ENCODE results near the gene FSD1.
A peak's percentile ranks its signal among the peaks of the same experiment; 100 is the strongest.
"Not testable (repeated sequence)": the region's sequence is repeated elsewhere in the genome, so short reads cannot be mapped to it uniquely, and the experiment has no call there.

The FSD1 gene

DNA sequence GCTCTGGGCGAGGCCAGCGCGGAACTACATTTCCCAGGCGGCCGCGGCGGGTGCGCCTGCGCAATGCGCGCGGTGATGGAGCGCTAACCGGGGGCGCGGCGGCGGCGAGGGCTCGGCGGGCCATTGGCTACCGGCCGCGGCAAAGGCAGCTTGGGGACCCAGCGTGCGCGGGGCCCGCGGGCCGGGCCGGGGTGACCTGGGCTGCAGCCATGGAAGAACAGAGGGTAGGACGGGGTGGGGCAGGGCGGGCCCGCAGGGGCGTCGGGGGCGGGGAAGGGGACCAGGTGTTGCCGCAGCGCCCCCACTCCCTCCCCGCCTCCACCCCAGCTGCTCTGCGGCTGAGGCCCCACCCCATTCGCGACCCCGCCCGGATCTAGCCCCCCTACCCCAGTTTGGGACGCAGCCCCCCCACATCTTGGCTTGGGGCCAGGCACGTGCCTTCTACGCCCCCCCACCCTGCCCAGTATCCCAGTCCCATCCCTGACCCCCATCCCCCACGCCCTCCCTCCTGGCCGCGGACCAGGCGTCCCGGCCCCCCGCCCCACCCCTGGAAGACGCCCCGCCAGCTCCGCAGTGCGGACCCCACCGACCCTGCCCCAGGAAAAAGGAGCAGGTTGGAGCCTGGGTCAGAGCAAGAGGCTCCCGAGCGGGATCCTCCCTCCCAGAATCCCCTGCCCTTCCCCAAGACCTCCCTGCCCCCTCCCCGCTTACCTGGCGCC lies at the start of gene FSD1:
Gene FSD1, plus strand, starts transcription at position 61 of the 719 bp plus-strand sequence. Its CDS starts 149 bp downstream, at position 210.
- peak within 1 kb of the TSS in 6 of 7 experiments; percentile 8 to 37 (median 21) for H3K4me3 ChIP-seq
- no peak within 1 kb of the TSS for H3K27ac ChIP-seq

DNA sequence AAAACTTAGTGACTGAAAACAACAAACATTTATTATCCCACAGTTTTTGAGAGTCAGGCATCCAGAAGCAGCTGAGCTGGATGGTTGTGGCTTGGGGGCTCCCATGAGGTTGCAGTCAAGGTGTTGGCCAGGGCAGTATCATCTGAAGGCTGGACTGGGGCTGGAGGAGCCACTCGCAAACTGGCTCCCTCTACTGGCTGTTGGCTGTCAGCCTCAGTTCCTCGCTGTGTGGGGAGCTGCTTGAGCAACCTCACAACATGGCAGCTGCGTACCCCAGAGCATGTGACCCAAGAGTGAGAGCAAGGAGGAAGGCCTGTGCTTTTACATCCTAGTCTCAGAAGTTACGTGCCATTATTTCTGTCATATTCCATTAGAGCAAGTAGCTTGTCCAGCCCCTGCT lies 47.8 kb upstream of the FSD1 start:
- H3K4me3 ChIP-seq, result no peak overlapping the region
- no peak overlapping the region for H3K27ac ChIP-seq

DNA sequence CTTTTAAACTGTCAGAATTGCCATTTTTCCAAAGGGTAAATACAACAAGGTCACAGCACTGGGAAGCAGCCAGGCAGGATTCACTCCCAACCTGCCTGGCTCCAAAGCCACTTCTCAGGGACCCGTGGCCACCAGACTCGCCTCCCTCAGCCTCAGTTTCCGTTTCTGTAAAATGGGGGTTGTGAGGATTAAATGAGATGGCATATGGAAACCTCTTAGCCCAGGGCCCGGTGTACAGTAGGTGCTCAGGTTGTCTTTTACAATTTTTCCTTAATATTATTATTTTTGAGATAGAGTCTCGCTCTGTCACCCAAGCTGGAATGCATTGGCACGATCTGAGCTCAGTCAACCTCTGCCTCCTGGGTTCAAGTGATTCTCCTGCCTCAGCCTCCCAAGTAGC lies 47.4 kb upstream of the FSD1 start:
- Histone ChIP-seq H3K4me3 (no peak overlapping the region), H3K27ac (no peak overlapping the region)

DNA sequence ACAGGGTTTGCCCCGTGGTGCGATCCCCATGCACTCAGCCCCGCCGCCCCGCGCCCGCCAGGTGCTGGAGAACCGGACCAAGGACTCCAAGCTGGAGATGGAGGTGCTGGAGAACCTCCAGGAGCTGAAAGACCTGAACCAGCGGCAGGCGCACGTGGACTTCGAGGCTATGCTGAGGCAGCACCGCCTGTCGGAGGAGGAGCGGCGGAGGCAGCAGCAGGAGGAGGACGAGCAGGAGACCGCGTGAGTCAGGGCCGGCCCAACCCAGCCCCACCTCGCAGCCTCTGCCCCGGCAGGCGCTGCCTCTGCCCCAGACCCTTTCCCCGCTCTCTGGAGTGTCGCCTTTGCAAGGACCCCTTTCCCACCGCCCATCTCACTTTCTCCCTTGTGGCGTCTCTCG lies 46.2 kb upstream of the FSD1 start:
- Histone ChIP-seq H3K27ac (no peak overlapping the region), H3K4me3 (no peak overlapping the region)

DNA sequence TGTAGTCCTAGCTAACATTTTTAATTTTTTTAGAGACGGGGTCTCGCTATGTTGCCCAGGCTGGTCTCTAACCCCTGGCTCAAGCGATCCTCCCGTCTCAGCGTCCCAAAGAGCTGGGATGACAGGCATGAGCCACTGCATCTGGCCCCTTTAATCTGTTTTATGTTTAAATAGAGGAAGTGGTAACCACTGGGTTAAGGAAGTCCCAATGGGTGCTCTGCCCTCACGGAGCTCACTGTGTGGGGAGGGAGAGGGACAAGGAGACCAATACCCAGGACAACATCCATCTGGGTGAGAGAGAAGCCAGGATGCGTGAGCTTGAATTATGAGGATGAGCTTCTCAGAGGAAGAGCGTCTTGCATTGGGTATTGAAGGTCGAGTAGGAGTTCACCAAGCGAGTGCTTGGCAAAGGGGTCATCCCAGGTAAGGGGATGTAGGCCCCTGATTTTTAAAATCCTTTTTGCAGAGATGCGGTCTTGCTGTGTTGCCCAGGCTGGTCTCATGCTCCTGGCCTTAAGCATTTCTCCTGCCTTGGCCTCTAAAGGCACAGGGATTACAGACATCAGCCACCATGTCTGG lies 43.7 kb upstream of the FSD1 start:
- Histone ChIP-seq H3K4me3 (no peak overlapping the region), H3K27ac (no peak overlapping the region)

DNA sequence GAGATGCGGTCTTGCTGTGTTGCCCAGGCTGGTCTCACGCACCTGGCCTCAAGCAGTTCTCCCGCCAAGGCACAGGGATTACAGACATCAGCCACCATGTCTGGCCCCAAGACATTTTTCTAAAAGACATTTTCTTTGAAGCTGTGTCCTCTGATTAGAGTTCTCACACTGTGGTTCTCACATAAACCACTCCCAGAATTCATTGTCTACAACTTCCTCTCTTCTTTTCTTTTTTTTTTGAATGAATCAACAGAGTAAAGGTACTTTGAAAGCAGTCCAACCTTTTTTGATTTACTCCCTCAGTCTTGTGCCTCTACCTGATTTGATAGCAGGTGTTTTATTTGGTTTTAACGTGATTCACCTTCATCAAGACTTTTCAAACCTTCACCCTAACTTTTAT lies 39.6 kb upstream of the FSD1 start:
- no peak overlapping the region for H3K27ac ChIP-seq
- no peak overlapping the region for H3K4me3 ChIP-seq

DNA sequence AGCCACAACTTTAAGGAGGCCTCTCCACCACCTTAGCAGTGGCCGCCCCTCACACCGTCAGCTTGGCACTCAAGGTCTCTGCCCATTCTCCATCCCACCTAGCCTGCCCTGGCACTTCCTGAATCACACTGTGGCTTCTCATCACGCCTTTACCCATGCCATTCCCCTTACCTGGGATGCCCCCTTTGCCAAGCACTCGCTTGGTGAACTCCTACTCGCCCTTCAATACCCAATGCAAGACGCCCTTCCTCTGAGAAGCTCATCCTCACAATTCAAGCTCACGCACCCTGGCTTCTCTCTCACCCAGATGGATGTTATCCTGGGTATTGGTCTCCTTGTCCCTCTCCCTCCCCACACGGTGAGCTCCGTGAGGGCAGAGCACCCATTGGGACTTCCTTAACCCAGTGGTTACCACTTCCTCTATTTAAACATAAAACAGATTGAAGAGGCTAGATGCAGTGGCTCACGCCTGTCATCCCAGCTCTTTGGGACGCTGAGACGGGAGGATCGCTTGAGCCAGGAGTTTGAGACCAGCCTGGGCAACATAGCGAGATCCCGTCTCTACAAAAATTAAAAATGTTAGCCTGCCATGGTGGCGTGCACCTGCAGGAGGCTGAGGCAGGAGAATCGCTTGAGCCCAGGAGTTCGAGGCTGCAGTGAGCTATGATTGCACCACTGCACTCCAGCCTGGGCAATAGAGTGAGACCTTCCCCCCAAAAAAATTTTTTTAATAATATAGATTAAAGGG lies 38.0 kb upstream of the FSD1 start:
- Histone ChIP-seq H3K27ac (no peak overlapping the region), H3K4me3 (no peak overlapping the region)

DNA sequence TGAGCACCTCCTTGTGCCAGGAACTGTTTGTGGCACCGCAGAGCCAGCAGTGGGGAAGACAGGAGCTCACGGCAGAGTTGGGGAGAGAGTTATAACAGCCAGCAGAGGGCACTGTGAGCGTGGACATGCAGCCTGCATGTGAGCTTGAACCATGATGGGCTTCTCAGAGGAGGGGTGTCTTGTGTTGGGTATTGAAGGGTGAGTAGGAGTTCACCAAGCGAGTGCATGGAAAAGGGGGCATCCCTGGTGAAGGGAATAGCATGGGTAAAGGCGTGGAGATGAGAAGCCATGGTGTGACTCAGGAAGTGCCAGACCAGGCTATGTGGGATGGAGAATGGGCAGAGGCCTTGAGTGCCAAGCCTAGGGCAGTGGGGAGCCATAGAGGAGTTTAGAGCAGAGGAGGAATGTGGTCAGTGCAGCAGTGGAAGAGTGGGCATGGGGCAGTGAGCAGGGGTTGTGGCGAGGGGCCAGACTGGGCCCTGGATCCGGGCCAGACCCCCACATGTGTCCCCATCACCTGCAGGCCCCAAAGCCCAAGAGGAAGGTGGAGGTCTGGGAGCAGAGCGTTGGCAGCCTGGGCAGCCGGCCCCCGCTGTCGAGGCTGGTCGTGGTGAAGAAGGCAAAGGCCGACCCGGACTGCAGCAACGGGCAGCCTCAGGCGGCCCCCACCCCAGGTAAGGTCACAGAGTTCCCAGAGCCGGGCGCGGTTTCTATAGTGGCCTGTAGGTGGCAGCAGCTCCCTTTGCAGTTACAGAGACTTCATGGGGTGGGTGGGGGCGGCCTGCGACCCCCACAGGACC lies 37.1 kb upstream of the FSD1 start:
- Histone ChIP-seq H3K27ac (no peak overlapping the region), H3K4me3 (no peak overlapping the region)

DNA sequence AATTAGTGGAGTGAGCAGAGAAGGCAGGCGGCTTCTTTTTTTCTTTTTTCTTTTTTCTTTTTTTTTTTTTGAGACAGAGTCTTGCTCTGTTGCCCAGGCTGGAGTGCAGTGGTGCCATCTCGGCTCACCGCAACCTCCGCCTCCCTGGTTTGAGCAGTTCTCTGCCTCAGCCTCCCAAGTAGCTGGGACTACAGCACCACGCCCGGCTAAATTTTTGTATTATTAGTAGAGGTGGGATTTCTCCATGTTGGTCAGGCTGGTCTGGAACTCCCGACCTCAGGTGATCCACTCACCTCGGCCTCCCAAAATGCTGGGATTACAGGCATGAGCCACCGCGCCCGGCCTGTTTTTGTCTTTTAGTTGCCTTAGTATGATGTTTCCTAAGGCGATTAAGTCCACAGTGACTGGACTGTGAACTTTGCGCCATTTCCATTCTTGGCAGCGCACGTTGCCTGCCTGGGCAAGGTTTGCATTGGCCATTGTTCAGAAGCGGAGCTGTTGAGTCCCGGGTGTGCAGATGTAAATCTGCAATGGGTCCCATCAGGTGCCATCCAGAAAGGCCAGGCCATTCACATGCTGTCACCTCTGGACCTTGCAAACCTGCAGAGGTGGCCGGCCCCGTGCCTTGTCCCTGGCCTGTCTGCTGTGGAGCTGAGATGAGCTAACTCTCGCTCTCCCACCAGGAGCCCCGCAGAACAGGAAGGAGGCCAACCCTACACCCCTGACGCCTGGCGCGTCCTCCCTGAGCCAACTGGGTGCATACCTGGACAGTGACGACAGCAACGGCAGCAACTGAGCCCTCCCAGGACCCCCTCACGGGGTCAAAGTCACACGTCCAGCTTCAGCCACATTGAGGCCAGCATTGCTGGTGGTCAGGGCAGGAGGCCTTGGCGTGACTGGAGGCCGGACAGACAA lies 36.2 kb upstream of the FSD1 start:
- no peak overlapping the region for H3K27ac ChIP-seq

DNA sequence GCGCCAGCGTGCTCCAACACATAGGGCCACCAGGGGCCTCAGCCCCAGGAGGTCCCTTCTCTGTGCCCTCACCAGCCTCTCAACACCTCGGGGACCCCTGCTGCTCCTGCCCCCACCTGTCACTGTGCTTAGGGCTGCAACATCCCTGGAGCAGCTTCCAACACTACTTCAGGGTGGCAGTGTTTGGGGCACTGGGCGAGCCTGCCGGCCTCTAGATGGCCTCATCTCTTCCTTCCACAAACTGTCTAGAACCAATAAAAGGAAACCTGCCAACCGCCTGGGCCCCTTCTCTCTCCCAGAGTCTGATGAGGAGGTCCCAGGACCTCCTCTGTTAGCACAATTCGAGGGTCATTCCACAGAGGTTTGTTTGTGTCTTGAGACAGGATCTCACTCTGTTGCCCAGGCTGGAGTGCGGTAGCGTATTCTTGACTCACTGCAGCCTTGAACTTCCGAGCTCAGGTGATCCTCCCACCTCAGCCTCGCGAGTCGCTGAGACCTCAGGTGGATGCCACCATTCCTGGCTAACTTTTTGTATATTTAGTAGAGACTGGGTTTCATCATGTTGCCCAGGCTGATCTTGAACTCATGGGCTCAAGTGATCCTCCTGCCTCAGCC lies 35.5 kb upstream of the FSD1 start:
- no peak overlapping the region for H3K27ac ChIP-seq
- no peak overlapping the region for H3K4me3 ChIP-seq

More for the DNA sequence above, 36.2 kb upstream of the FSD1 start:
- no peak overlapping the region for H3K4me3 ChIP-seq

DNA sequence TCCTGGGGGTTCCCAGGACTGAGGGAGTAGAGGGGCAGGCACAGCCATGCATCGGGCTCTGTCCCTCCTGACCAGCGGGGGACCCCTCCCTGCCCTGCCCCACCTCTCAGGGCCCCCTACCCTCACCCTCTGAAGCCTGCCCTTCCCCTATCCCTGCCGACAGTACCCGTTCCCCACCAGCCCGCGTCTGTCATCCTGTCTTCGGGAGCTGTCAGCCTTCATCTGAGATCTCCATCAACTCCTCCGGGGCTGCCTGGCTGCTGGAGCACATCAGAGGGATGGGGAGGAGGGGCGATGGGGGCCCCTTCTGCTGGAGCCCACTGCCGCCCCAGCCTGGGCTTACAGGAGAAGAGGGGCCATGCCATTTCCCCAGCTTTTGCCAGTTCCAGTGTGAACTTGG lies 31.5 kb upstream of the FSD1 start:
- Histone ChIP-seq H3K4me3 (no peak overlapping the region), H3K27ac (no peak overlapping the region)

DNA sequence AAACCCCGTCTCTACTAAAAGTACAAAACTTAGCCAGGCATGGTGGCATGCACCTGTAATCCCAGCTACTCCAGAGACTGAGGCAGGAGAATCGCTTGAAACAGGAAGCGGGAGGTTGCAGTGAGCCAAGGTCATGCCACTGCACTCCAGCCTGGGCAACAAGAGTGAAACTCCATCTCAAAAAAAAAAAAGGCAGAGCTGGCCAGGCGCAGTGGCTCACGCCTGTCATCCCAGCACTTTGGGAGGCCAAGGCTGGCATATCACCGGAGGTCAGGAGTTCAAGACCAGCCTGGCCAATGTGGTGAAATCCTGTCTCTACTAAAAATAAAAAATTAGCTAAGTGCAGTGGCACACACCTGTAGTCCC lies 30.1 kb upstream of the FSD1 start:
- H3K4me3 ChIP-seq, H3K27ac ChIP-seq: not testable (repeated sequence)

DNA sequence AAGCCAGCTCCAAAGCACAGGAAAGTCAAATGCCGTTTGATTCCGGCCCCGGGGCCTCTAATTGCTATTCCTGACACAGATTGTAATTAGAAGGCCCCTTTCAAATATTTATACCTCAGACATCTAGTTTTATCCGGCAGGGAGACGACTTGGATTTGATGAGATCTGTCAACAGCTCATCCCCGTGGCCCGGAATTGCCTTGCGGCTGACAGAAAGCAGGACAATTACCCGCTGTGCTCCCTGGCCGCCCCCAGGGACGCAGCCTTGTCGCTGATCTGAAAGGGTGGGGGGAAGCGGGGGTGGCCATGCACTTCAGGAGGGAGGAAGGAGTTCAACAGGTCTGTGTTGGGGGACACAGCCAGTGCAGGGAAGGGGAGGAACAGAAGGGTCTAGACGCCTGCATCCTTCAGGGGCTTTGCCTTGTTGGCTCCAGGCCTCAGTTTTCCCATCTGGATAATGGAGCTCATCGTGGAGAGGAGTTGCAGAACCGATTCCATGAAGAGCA lies 27.2 kb upstream of the FSD1 start:
- H3K4me3 ChIP-seq, result no peak overlapping the region
- no peak overlapping the region for H3K27ac ChIP-seq

DNA sequence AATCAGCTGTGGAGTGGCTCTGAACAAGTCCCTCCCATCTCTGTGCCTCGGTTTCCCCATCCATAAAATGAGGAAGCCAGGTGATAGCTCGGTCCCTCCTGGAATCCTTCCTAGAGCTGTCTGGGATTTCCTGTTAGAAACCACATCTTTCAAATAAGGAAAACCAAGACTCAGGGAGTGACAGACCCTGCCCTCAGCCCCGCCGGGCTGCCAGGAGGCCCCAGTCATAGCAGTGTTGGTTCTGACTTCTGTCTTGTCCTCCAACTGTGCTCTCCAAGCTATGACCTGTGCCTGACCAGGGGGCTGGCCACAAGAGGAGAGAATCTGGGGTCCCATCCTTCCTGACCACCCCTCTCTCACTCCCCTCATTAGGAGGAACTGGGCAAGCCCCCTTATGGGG lies 26.4 kb upstream of the FSD1 start:
- Histone ChIP-seq H3K27ac (no peak overlapping the region), H3K4me3 (no peak overlapping the region)

DNA sequence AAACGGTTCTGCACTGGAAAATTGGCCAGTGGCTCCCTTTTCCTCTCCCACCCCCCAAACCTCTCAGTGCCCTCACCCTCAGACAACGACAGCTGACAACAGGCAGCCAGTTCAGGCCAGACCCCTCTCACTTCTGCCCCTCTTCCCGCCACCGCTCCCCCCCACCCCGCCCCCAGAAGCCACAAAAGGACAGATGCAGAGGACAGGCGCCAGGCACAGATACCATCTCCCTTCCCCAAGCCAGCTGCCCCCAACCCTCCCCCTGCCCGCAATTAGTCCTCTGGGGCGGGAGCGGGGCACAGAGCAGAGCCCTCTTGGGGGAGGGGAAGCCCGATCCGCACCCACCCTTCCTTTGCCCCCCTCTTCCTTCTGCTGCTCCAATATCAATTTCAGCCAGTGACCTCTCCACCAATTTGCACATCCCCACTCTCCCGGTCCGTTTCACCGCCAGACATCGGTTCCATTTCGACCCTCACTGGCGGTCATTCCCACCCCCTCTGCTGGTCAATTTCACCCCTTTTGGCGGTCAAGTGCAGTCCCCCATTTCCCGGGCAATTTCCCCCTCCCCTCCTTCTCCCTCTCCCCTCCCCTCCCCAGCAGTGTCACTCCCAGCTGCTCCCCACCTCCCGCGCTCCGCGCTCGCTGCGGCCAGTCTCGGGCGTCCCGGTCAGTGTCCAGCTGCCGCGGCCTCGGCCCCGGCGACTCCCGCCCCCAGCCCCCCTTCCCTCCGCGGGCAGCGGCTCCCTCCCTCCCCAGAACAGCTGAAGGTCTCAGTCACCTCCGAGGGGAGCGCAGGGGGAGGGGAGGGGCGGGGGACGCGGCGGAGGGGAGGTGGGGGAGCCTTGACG lies 25.8 kb upstream of the FSD1 start, which contains the start of gene SHD:
Gene SHD, plus strand, starts transcription at position 848 of the 848 bp plus-strand sequence. CDS start 798 bp downstream, outside the sequence.
- Histone ChIP-seq H3K27ac (no peak within 1 kb of the TSS), H3K4me3 (peak within 1 kb of the TSS in 2 of 7 experiments; percentile 12 to 18)

DNA sequence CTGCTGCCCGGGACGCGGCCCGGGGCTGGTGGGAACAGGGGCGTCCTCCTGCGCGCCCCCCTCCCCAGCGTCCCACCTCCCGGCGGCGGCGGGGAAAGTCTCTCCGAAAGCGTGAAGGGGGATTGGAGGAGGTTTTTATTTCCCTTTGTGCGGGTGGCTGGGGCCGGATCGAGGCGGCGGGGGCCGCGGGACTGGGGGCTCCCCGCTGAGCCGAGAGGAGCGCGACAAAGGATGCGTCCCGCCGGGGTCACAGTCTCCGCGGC lies 25.2 kb upstream of the FSD1 start:
- Histone ChIP-seq H3K4me3 (peak overlapping the region in 2 of 7 experiments; percentile 12 to 18), H3K27ac (no peak overlapping the region)

DNA sequence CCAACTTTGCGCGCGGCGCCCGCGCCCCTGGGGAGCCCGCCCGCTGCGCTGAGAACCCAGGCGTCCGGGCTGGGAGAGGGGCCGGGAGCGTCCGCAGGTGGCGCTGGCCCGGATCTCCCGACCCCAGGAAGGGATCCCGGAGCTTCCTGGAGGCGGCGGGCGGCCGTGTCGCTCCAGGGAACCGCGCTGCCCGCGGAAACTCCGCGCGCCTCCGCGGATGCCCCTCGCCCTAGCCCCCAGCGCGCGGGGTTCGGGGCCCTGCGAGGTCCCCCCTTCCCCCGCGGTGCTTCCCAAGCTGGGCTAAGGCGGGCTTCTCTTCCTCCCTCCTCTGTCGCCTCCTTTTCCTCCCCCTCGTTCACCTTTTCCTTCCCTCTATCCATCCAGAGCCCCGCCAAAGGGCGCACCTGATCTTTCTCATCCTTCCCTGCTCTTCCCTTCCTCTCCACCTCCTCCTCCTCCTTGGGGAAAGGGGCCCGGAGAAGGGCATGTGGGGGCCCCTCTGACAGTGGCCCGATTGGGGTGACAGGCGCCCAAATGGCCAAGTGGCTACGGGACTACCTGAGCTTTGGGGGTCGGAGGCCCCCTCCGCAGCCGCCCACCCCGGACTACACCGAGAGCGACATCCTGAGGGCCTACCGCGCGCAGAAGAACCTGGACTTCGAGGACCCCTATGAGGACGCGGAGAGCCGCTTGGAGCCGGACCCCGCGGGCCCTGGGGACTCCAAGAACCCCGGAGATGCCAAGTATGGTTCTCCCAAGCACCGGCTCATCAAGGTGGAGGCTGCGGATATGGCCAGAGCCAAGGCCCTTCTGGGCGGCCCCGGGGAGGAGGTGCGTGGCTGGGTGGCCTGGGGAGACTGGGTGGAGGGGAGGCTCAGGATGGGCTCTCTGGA lies 24.6 kb upstream of the FSD1 start:
- no peak overlapping the region for H3K27ac ChIP-seq

More for the DNA sequence above, 24.6 kb upstream of the FSD1 start:
- H3K4me3 ChIP-seq, result peak overlapping the region in 2 of 7 experiments; percentile 12 to 18
